HG03521 (cell line): ENCODE measurements around the gene ACAD11.
"Not testable (repeated sequence)": the region's sequence is repeated elsewhere in the genome, so short reads cannot be mapped to it uniquely, and the experiment has no call there.

Experiments used
- ATAC-seq: cut with Tn5 transposase; IDR thresholded peaks from one replicate; pipeline ENCODE4 v1.9.1; 2021; ENCODE audit warnings: mild to moderate bottlenecking, moderate library complexity; ENCODE audit not compliant: unreplicated experiment

The ACAD11 gene

DNA sequence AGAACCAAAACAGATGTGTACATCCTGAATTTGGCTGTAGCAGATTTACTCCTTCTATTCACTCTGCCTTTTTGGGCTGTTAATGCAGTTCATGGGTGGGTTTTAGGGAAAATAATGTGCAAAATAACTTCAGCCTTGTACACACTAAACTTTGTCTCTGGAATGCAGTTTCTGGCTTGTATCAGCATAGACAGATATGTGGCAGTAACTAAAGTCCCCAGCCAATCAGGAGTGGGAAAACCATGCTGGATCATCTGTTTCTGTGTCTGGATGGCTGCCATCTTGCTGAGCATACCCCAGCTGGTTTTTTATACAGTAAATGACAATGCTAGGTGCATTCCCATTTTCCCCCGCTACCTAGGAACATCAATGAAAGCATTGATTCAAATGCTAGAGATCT lies 59.0 kb downstream of the ACAD11 start:
- ATAC-seq, result not testable (repeated sequence)

DNA sequence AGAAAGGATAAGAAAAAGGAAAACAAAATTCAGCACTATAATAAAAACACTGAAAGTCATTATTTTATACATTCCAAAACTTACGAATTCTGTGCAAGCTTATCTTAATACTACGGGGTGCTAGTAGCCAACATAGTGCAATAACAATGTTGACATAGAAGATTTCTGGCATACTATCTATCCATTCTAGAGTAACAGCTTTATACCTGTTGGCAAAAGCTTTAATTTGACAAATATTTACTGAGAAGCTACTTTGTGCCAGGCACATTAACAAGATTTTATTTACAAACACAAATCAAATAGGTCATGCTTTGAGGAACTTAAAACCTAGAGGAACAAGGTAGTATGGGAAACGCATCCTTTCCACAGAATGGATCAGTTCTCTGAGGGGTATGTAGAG lies 61.4 kb downstream of the ACAD11 start:
- no peak for ATAC-seq

DNA sequence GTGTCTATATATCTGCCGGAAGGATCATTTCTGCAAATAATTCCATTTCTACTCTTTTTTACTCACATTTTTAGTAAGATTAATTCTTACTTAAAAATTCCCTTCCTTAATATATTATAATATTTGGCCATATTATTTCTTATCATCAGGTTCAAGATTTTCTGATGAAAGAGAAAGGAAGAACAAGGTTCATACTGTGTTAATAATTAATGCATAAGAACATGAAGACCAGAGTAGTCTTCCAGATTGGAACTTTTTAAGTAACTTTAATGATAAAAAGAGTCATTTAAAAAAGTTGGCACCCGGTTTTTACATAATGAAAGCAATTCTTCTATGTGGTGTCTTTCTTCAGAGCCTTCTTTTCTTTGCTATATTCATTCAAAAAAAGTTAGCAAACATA lies 61.9 kb downstream of the ACAD11 start:
- no peak for ATAC-seq

DNA sequence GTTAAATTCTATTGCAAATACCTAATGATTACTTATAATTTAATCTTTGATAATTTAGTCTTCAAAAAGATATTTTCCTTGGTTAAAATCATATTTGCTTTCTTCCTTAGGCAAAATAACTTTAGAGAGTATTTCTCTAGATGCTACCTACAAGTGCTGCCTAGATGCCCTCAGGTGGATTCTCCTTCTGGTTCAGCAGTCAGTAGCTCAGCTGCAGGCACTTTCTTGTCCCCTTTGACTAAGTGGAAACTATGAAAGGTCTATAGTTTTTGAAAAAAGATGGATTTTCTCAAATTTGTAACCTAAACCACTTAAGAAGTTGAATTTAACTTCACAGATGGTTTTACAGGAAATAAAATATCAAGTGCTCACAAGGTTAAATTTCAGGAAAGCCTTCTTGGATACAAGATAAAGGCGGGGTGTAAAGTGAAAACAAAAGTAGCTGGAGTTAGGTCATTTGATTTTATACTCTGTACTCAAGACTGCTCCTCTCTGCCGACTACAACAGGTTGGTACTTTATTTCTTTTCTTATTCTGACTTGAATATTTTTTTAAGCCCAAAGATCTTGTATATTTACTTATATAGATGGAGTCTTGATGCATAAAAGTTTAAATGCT lies 62.7 kb downstream of the ACAD11 start, which contains the start of gene ACKR4:
TSS of gene ACKR4 (plus strand) at position 455 of the 618 bp plus-strand sequence. CDS start 3,128 bp downstream, outside the sequence.
- no peak for ATAC-seq

DNA sequence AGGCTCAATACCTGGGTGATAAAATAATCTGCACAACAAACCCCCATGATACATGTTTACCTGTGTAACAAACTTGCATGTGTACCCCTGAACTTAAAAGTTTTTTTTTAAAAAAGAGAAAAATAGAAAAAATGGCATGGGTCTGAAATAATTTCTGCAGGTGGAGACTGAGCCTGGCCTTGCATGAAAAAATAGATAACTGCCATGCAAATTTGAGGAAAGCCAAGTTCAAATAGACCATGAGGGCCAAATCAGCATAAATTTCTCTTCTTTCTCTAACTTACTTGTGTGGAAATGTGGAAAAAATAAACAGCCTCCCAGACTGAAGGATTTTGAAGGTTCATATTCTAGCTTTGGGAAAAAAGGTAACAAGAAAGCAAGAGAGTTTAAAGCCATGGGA lies 63.3 kb downstream of the ACAD11 start:
- no peak for ATAC-seq

DNA sequence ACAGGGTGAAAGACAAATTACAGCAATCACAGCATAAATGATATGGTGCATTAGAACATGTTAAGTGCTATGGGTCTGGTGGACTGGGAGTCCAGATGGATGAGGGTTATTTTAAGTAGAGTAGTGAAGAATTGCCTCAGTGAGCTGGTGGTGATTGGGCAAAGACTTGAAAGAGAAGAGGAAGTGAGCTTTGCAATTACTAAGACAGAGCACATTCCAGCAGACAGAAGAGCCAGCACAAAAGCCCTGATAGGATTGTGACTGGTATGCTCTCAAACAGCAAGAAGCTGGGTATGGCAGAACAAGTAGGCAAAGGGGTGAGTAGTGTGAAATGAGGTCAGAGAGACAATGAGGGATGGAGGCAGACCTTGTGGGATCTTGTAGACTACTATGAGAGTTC lies 64.6 kb downstream of the ACAD11 start:
- ATAC-seq, result no peak

DNA sequence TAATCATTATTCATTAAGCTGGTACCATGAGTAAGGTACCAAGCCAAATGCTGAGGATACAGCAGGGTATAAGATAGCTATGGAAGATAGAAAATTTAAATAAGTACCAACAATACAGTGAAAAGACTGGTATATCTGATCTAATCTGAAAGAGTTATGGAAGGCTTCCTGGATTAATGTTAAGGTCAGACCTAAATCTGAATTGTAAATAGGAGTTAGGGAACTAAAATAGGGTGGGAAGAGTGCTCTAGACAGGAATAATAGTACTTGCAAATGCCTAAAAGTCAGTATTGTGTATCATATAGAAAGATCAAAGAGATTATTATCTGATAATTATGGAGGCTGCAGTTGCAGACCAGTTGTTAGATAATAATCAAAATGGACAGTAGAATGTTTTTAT lies 65.1 kb downstream of the ACAD11 start:
- ATAC-seq, result no peak

DNA sequence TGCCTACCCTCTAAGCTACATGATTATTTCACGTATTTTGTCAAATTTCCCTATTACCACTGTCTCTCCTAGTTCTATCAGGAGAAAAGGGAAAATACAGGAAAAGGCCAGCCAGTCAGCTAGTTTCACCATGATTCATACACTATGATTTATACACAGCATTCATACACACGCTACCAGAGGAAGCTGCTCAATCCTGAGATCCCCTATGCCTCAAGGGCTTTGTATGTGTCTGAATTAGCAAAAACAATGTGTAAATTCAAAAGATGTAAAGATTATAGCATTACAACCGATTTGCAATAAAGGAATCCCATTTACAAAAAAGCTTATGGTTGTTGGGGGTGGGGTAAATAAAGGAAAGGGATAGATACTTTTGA lies 65.7 kb downstream of the ACAD11 start:
- no peak for ATAC-seq

DNA sequence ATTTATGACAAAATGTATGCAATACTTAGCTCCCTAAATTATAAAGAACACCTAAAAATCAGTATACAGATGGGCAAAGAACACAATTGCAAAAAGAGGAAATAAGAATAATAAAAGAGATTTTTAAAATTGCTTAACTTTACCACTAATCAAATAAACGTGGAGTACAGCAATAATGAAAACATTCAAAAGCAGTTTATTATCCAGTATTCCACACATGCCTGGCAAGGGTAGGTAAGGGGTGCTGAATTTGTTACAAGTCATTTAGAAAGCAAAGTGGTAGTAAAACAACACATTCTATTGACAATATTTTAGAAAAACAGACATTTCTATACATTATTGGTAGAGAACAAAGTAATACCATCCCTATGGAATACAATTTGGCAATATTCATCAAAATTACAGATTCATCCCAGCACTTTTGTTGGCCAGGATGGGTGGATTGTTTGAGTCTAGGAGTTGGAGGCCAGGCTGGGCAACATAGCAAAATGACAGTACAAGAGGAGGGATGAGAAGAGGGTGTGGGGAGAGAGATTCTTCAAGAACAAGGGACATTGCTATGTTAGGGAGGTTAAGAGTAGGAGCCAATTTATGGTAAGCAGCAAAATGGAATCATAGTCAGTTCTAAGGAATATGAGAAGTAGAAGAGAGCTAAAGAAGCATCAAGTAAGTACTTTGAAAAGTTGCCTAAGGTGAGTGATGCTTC lies 66.2 kb downstream of the ACAD11 start:
- no peak for ATAC-seq

DNA sequence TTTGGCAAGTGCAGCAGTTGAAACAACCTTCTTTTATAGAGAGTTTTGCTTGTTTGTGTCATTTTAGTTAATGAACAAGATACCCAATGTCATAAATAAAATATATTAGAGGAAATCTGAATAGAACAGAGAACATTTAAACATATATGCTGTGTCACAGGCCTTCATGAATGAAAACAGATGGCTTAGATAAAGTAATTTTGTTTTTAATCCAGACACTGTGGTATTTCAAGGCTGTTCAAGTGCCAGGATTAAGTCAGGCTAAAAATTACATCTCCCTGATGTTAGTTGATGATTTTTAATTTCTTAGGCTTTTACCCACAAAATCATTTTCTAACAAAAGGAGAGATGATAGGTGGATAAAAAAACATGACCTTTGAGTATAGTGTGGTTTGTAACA lies 67.4 kb downstream of the ACAD11 start:
- no peak for ATAC-seq

DNA sequence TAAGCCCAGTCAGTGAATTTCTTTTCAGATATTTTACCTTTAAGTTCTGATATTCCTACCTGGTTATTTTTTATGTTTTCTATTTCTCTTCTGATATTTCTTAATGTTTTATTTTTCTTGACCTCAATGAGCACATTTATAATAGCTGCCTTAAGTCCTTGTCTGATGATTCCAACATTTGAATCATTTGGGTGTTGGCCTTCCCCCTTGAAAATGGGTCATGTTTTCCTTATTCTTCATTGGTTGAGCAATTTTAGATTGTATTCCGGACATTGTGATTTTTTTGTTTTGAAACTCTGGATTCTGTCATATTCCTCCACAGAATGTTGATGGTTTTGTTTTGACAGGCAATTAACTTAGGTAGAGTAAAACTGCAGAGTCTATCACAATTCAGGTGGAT lies 72.2 kb downstream of the ACAD11 start:
- ATAC-seq, result no peak

DNA sequence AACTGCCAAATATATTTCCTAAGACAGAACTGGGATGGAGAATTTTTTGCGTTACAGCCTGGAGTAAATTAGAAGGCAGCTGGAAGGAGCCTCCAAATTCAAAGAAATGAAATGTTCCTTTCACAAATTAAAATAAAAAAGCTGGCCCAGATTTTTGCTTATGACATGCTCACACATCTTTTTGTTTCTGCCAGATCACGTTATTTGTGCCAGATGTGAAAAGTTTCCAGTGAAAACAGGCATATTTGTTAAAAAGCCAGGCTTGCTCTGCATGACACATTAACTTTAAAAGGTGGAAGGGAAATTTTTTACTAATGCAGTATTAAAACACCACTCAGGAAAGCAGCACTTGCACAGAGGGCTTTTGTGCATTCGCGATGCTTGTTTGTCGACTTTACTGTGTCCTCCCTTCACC lies 85.8 kb downstream of the ACAD11 start:
- no peak for ATAC-seq

DNA sequence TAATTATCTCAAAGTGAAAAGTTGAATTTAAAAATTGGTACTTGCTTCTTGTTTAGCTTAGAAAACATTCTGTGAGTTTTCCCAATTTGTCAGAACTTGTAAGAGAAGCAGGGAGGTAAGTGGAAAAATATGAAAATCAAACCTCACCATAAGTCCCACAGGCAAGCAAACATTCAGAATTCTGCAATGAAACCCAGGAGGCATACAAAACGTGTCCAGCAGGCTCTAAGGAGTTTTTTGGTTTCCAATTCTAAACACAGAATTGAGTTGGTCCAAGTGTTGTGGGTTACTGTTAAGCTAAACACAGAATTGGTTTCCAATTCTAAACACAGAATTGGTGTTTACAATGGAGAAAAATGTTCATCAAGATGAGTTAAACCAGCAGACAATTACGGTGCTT lies 89.6 kb downstream of the ACAD11 start:
- no peak for ATAC-seq

DNA sequence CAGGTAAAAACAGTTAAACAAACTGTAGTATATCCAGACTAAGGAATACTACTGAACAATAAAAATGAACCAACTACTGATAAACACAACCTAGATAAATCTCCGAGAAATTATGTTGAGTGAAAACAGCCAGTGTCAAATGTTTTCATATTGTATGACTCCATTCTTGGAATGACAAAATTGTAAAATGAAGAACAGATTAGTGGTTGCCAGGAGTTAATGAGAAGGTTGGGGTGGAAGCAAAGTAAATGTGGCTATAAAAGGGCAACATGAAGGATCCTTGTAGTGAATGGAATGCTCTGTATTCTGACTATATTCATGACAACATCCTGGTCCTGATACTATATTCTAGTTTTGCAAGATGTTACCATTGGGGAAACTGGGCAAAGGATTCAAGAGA lies 90.0 kb downstream of the ACAD11 start:
- no peak for ATAC-seq

DNA sequence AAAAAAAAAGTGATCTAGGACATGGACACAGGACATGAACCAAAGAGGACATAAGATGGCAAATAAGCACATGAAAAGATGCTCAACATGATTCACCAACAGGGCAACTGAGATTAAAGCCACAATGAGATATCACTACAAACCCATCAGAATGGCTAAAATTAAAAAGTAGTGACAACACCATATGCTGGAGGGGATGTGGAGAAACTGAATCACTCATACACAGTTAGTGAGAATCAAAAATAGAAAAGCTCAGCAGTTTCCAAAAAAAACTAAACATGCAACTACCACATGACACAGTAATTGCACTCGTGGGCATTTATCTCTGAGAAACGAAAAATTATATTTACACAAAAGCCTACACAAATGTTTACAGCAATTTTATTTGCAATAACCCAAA lies 90.5 kb downstream of the ACAD11 start:
- ATAC-seq, result no peak

DNA sequence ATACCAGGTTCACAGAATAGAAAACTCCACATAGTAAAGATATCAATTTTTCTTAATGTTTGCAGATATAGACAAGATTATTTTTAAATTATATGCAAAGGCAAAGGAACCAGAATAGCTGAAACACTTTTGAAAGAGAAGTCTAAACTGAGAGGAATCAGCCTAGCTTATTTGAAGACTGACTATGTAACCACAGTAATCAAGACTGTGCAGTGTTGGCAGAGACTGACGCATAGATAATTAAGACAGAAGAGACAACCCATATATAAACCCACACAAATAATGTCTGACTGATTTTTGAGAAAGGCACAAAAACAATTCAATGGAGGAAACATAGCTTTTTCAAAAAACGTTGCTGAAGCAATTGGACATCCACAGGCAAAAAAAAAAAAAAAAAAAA lies 91.2 kb downstream of the ACAD11 start:
- no peak for ATAC-seq

DNA sequence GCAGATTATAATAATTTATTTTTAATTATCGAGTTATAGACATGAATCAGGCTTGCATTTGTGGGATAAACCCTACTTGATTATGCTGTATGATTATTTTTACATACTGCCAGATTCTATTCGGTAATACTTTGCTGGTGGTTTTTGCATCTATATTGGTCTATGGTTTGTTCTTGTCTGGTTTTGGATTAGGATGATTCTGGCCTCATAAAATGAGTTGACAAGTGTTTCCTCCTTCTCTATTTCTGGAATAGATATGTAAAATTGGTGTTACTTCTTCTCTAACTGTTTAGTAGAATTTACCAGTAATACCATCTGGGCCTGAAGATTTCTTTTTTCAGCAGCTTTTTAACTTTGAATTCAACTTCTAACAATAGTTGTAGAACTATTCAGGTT lies 95.5 kb downstream of the ACAD11 start:
- ATAC-seq, result no peak

DNA sequence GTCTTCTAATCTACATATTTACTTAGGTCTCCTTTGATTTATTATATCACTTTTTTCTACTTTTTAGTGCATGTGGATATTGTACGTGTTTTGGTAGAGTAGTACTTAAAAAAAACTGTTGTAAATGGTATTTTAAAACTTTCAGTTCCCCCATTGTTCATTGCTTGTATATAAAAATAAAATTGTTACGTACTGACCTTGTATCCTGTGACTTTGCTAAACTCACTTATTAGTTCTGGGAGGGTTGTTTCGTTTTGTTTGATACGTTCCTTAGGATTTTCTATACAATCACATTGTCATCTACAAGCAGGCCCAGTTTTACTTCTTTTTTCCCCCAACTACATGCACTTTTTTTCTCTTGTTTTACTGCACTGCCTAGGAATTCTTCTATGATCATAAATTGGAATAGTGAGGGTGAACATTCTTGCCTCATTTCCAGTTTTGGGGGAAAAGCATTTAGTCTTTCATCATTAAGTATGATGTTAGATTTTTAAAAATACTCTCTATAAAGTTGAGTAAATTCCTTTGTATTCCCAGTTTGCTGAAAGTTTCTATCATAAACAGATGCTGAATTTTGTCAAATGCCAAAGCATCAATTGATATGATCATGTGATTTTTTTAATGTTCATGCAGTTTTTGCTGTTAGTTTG lies 96.1 kb downstream of the ACAD11 start:
- no peak for ATAC-seq

DNA sequence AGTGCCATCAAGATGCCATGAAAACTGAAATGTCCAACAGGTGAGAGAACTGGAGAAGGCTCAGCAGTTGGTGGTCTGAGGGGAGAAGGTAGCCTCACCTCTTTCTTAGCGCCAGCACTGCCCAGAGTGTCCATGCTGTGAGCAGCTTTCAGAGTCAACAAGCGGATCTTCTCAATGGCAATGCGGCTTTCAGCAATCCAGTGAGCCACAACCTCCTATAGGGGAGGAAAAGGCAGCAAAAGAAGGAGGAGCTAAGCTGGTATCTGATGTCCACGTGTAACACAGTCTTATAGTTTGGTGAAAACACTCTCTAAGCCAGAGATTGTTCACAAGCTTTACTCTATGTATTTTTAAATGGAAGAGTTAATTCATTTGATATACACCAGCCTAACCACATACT lies 98.6 kb downstream of the ACAD11 start:
- no peak for ATAC-seq

DNA sequence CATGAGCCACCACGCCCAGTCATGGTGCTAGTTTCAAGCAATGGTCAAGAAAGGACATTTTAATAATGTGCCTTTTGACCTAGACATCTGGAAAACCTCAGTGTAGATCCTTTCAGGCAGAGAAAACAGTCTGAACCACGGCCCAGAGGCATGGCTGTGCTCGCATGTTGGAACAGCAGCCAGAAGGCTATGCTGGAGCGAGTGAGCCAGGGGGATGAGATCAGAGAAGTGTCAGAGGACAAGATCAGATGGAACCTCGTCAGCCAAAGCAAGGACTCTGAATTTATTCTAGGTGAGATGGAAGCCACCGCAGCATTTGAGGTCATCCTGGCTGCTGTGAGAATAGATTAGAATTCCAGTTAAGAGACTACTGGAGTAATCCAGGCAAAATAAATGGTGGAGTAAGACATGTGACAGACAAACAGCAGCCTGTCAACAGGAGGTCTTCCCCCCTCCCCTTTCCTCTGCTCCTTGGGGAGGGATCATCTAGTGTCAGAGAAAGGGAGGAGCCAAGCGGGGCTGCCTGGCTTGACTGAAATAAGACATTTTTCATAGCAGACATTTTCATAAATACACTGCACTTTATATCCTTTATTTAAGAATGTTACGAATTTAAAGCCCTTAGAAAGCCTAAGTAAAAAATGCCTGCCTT lies 103.0 kb downstream of the ACAD11 start:
- no peak for ATAC-seq

DNA sequence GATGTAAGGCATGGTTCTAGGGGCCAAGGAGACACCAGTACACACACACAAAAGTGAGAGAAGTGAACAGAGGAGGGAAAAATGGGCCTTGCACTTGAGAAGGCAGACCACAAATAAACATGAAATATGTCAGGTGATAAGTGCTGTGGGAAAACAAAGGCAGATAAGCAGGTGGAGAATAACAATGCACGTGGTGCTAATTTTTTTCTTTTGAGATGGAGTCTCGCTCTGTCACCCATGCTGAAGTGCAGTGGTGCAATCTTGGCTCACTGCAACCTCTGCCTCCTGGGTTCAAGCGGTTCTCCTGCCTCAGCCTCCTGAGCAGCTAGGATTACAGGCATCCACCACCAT lies 103.6 kb downstream of the ACAD11 start:
- ATAC-seq, result not testable (repeated sequence)
